GM18520 (cell line): ENCODE results near the gene UBE2J2.
A peak's percentile ranks its signal among the peaks of the same experiment; 100 is the strongest.

Source experiments
- ATAC-seq: cut with Tn5 transposase; IDR thresholded peaks from one replicate; pipeline ENCODE4 v1.9.1; 2021; ENCODE audit not compliant: unreplicated experiment

UBE2J2 gene

GRCh38 chr1:1309251-1310108, 35.8 kb upstream of the UBE2J2 start:
- no peak for ATAC-seq

DNA sequence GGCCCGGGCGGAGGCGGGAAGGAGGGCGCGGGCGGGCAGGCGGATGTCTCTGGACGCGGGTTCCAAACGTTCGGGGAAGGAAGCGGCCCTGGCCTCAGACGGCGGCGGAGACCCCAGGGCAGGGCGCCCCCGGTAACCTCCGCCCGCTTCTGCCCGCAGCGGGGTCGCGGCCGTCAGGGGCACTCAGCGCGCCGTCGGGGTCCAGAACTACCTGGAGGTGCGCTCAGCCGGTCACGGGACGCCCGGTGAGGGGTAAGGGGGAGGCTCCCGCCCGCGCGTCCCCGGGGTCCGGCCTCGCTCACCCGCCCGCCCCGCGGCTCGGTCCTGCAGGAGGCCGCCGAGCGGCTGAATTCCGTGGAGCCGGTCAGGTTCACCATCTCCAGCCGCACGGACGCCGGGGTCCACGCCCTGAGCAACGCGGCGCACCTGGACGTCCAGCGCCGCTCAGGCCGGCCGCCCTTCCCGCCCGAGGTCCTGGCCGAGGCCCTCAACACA, 35.1 kb upstream of the UBE2J2 start:
- ATAC-seq: no peak

- ATAC-seq: peak; percentile 49
These were observed 34.5 kb upstream of the UBE2J2 start, which contains the start of the genes ACAP3 and PUSL1 for GRCh38 chr1:1307923-1308755. Gene ACAP3 (minus strand): TSS chr1:1307930. CDS start chr1:1307815, 115 bp downstream. Gene PUSL1 (plus strand): TSS chr1:1308597. CDS start chr1:1308644, 47 bp downstream.

- ATAC-seq: peak; percentile 13
These were observed 33.7 kb upstream of the UBE2J2 start for GRCh38 chr1:1307261-1307922.

DNA sequence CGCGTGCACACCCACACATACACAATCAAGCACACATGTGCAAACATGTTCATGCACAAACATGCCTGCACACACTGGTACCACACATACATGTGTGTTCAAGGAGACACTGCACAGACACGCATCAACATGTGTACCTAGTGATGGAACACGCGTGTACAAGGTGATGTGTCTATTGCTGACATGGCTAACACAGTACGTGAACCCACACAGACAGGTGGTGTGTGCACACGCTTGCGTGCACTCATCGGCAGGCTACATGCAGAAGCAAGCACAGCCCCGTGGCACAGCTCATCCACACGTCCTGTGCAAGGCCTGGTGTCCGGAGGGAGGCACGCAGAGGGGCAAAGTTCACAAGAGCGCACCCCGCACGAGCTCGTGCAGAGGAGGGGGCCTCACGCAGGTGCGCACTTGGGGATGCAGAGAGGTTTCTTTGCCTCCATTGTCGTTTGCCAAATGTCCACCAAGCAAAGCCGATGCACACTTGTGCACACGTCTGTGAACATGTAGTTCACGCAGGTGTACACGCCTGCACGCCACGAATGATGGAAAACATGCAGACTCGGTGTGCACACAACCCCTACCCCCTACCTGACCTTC, 33.1 kb upstream of the UBE2J2 start:
- ATAC-seq: no peak

GRCh38 chr1:1306070-1306660, 32.5 kb upstream of the UBE2J2 start:
- ATAC-seq: no peak

DNA sequence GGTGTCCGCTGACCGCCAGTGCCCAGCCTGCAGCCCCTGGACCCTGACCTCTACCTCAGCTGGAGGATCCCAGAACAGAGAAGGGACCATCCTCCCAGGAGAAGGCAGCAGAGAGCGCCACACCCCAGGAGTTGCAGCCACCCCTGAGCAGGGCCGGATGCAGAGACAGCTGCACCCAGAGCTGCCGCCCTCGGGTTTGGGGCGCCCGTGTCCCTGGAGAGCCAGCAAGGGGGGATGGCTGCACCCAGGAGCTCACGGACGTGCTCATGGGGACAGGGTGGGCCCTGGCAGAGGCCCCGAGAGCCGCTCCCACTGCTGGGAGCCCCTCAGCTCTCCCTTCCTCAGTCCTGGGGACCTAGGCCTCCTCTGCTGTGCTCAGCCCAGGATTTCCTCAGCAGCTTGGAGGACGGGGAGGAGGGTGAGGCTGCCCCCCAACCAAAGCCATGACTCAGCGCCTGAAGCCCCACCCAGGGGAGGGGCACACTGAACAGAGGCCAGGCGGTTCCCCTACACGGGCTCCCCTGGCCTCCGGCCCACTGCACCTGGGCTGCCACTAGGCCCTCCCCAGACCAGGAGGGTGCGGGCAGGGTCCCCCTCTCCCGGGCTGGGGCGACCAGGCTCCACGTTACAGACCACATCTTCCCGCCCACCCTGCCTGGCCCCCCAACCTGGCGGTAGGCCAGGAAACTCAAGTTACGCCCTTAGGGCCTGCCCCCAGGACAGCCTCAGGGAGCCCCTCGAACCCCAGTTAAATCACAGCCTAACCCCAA, 31.8 kb upstream of the UBE2J2 start:
- no peak for ATAC-seq

DNA sequence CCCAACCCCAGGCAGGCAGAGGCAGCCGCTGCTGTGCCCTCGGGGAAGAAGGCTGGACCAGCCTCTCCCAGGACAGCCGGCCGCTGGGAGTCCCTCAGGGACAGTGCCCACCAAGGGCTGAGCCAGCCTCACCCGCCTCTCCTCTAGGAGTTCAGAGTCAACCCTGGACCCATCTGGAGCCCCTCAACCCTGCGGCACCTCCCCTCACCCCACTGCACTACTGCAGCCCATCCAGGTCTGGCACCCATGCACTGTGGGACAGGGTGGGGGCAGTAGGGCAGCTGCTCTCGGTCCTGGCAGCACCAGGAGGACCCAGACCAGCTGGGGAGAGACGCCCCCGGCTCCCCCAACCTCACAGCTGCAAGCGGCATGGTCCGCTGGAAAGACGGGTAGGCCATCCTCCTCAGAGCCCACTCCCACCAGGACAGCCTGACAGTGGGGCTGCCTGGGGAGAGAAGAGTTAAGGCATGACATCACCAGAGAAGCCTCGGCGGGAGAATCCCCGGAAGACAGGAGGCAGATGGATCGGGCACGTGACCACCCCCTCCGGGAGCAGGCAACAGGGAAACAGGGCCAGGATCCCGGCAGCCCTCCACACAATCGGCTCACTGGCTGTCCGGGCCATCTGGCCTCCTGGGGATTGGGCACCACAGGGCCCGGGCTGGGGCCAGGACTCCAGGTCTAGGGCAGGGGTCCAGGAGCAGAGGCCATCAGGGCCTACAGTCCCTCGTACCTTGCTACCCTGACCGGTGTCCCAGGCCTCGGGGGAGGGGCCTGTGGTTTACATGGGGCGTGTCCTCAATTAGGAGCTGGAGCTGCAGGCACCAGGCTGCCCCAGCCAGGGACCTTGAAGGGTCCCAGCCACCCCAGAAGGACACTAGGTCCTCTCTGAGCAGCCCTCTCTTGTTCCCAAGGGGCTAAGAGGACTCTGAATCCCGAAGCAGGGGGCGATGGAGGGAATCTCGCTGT, 31.0 kb upstream of the UBE2J2 start:
- ATAC-seq: no peak

DNA sequence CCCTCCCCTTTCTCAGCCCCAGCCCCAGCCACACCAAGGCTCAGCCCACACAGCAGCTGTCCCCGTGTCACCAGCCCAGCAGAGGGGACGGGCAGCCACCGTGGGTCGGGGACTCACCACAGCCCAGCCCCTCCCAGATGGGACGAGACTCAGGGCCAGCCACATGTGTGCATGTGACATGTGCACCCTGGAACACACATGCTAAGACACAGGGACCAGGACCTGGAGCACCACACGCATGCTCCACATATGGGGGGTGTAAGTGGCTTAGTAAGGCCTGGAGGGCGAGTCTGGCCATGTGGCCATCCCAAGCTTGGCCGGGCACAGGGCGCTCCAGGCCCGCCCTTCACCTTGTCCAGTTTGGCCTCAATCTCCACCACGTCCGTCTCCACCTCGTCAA, 30.1 kb upstream of the UBE2J2 start:
- ATAC-seq: no peak

GRCh38 chr1:1302951-1303509, 29.4 kb upstream of the UBE2J2 start:
- ATAC-seq: no peak

DNA sequence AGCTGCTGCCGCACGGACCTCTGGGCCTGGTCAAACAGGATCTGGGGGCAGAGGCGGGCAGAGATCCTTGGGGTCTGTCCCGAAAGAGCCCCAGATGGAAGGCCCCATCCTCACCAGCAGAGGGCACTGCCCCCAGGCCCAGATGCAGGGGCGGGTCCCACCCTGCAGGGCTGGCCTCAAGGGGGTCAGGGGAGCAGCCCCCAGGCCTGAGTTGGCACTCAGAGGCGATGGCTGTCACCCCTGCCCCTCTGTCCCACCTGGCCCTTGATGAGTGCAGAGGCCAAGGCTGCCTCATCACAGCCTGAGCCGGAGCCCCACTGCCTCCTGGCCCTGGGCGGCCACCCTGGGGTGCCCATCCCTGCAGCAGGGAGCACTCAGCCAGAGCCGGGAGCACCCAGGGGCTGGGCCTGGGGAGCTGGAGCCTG, 28.4 kb upstream of the UBE2J2 start:
- no peak for ATAC-seq

DNA sequence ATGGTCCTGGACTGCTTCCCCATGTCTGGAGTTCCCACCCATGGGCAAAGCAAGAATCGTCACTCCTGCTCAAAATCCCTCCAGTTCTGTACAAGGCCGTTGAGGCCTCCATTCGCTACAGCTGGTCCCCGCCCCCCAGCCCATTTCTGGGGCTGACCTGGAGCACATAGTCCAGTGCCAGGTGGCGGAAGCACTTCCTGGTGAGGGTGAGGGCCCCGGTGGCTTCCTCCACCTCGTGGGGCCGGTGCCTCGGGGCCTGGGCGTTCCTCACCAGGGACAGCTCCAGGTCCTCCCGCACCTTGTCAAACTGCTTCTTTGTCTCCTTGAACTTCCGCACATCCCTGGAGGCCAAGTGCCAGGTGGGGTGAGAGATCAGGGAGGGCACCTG, 26.7 kb upstream of the UBE2J2 start:
- ATAC-seq: no peak

DNA sequence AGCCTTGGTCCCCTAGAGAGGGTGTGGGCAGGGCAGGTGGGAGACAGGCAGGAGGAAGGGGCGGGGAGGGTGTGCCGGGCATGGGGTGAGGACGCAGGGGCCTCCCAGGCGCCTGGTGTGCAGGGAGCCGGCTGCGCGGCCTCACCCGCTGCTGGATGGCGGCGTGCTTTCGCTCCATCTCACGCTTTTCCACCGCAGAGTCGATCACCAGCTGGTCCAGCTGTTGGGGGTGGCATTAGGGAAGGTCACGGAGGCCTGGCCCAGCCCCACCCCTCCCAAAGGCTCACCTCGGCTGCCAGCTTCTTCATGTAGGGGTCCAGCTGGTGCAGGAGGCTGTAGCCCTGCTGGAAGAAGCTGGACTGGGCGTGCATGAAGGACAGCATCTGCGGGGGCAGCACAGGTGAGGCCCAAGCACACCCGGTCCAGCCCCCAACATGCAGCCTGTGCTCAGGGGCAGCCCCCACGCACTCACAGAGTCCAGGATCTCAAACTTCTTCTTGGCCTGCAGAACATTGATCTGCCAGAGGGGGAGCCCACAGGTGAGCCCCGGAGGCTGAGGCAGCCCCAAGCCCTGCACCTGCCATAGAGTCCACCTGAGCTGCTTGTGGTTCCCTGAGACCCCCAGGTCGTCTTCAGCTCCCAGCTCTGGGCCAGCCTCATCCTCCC, 26.2 kb upstream of the UBE2J2 start:
- no peak for ATAC-seq

DNA sequence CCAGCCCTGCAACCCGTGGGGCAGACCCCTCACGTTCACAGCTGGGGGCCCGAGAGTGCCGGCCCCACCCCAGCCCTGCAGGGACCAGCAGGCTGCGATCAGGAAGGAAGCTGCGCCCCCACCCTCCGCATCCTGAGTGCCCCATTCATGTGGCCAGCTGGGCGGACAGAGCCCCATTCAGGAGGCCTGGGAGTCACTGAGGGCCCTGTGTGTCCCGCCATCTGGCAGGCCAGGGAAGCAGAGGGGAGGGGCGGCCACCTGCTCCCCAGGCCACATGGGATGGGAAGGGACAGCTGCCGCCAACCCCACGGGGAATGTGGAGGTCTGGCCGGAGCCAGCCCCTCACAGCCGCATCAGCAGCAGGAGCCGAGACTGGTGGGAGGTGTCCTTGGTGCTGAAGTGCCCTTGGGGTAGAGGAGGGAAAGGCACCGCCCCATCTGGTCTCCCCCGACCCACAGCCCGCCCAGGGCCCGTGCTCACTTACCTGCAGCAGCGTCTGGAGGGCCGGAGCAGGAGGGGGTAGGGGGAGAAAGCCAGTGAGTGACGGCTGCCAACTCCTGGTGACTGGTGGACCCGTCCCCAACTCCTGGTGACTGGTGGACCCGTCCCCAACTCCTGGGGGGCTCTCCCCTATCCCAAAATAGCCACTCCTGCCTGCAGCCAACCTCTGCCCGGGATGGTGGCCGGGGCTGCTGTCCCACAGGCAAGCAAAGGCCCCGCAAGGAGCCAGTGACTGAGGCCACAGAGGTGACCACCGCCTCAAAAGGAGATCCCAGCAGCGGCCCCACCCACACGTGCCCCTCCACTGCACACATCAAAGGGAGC, 25.4 kb upstream of the UBE2J2 start:
- ATAC-seq: no peak

- no peak for ATAC-seq
These were observed 24.3 kb upstream of the UBE2J2 start for GRCh38 chr1:1297802-1298424.
